Measurements from ENCODE around the gene AUNIP.

- TF ChIP-seq YY1 (IDR thresholded peaks at IDR 0.05; ENCODE audit: insufficient read depth, insufficient read length), result no peak
- no peak for TF ChIP-seq SUZ12 (IDR thresholded peaks at IDR 0.05; ENCODE audit: extremely low read depth, insufficient read depth, insufficient read length)
Observed at GRCh38 chr1:25877155-25877554, 17.9 kb upstream of the AUNIP start.
